ENCODE data around the gene RPRML.
"Not testable (repeated sequence)": the region's sequence is repeated elsewhere in the genome, so short reads cannot be mapped to it uniquely, and the experiment has no call there.

DNA sequence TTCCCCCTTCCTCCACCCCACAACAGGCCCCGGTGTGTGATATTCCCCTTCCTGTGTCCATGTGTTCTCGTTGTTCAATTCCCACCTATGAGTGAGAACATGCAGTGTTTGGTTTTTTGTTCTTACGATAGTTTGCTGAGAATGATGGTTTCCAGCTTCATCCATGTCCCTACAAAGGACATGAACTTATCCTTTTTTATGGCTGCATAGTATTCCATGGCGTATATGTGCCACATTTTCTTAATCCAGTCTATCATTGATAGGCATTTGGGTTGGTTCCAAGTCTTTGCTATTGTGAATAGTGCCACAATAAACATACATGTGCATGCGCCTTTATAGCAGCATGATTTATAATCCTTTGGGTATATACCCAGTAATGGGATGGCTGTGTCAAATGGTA is 24.8 kb upstream of the RPRML start:
- TF ChIP-seq, protein P1, sequence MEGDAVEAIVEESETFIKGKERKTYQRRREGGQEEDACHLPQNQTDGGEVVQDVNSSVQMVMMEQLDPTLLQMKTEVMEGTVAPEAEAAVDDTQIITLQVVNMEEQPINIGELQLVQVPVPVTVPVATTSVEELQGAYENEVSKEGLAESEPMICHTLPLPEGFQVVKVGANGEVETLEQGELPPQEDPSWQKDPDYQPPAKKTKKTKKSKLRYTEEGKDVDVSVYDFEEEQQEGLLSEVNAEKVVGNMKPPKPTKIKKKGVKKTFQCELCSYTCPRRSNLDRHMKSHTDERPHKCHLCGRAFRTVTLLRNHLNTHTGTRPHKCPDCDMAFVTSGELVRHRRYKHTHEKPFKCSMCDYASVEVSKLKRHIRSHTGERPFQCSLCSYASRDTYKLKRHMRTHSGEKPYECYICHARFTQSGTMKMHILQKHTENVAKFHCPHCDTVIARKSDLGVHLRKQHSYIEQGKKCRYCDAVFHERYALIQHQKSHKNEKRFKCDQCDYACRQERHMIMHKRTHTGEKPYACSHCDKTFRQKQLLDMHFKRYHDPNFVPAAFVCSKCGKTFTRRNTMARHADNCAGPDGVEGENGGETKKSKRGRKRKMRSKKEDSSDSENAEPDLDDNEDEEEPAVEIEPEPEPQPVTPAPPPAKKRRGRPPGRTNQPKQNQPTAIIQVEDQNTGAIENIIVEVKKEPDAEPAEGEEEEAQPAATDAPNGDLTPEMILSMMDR (IDR thresholded peaks at IDR 0.05): not testable (repeated sequence)
- TF ChIP-seq POLR2A (IDR thresholded peaks at IDR 0.05): not testable (repeated sequence)

All from tibial nerve (tissue), 3 donors.